ENCODE results near the gene CCRL2. TPM values are rescaled to one million over a fixed set of nuclear protein-coding genes. Genes with fewer than 3 reads are reported as not detected.
"Not testable (repeated sequence)": the region's sequence is repeated elsewhere in the genome, so short reads cannot be mapped to it uniquely, and the experiment has no call there.

Gene CCRL2
- total and polyA plus RNA-seq, 2 donors (not counting 1 experiment from before 2014, with no cell fraction given), result 0.33 to 3.7 TPM

DNA sequence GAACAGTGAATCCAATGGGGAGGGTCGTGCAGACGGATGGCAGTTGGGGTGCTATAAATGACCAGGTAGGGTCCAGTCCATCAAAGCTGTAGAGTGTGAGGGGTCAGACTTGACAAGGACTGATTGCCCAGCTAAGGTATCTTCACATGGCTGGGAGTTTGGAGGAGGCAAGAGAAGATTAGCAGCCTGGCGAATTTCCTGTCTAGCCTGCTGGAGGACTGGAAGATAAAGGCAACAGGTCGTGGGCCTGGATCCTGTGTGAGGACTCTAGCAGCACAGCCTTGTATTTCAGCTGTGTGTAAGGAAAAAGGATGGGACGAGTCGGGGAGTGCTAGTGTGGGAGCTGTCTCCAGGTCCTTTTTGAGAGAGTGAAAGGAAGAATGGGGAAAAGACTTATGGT, 17.8 kb upstream of the CCRL2 start:
- Histone ChIP-seq H3K4me2 (ENCODE audit: extremely low read depth, insufficient read depth, low read length) (no peak overlapping the region), H3K36me3 (ENCODE audit: control insufficient read depth, insufficient read depth, low read length) (no peaks in the 10 kb centered on the region), H4K20me1 (ENCODE audit: control insufficient read depth, extremely low read depth, insufficient read depth, low read length) (no peaks in the 10 kb centered on the region), H3K4me3 (replicated peaks in 1 of 4; ENCODE audit: control extremely low read depth in 1 of 4, insufficient read depth in 1 of 4, low read depth in 3 of 4, low read length in 4 of 4) (no peak overlapping the region), H3K79me2 (ENCODE audit: control insufficient read depth, insufficient read depth, low read length) (no peaks in the 10 kb centered on the region), H3K27ac (ENCODE audit: insufficient read depth, low read length) (no peak overlapping the region), H3K4me1 (ENCODE audit: control insufficient read depth, extremely low read depth, insufficient read depth, low read length) (no peaks in the 10 kb centered on the region), H3K9me3 (ENCODE audit: control insufficient read depth, insufficient read depth, low read depth, low read length) (no peaks in the 10 kb centered on the region), H3K27me3 (ENCODE audit: control insufficient read depth, insufficient read depth, low read length) (no peaks in the 10 kb centered on the region), H3K9ac (ENCODE audit: insufficient read depth, low read length) (no peak overlapping the region), H2AFZ (ENCODE audit: low read length) (no peak overlapping the region)
- TF ChIP-seq, protein P1, sequence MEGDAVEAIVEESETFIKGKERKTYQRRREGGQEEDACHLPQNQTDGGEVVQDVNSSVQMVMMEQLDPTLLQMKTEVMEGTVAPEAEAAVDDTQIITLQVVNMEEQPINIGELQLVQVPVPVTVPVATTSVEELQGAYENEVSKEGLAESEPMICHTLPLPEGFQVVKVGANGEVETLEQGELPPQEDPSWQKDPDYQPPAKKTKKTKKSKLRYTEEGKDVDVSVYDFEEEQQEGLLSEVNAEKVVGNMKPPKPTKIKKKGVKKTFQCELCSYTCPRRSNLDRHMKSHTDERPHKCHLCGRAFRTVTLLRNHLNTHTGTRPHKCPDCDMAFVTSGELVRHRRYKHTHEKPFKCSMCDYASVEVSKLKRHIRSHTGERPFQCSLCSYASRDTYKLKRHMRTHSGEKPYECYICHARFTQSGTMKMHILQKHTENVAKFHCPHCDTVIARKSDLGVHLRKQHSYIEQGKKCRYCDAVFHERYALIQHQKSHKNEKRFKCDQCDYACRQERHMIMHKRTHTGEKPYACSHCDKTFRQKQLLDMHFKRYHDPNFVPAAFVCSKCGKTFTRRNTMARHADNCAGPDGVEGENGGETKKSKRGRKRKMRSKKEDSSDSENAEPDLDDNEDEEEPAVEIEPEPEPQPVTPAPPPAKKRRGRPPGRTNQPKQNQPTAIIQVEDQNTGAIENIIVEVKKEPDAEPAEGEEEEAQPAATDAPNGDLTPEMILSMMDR (conservative IDR thresholded peaks at IDR 0.05 in 1 of 2, IDR thresholded peaks at IDR 0.05 in 1 of 2; ENCODE audit: low read depth in 1 of 2, low read length in 2 of 2), result no peak
- no peak for TF ChIP-seq EZH2 (IDR thresholded peaks at IDR 0.05; ENCODE audit: low read length, missing control alignments)
- DNase-seq (ENCODE audit: low read depth in 2 of 2), result no peak

- H3K27ac ChIP-seq (ENCODE audit: insufficient read depth, low read length); H3K27me3 ChIP-seq (ENCODE audit: control insufficient read depth, insufficient read depth, low read length); DNase-seq (ENCODE audit: low read depth in 2 of 2); H3K4me2 ChIP-seq (ENCODE audit: extremely low read depth, insufficient read depth, low read length); H3K36me3 ChIP-seq (ENCODE audit: control insufficient read depth, insufficient read depth, low read length); H3K9me3 ChIP-seq (ENCODE audit: control insufficient read depth, insufficient read depth, low read depth, low read length); H3K4me1 ChIP-seq (ENCODE audit: control insufficient read depth, extremely low read depth, insufficient read depth, low read length); H3K79me2 ChIP-seq (ENCODE audit: control insufficient read depth, insufficient read depth, low read length); H4K20me1 ChIP-seq (ENCODE audit: control insufficient read depth, extremely low read depth, insufficient read depth, low read length); H3K9ac ChIP-seq (ENCODE audit: insufficient read depth, low read length); H2AFZ ChIP-seq (ENCODE audit: low read length); H3K4me3 ChIP-seq (replicated peaks in 1 of 4; ENCODE audit: control extremely low read depth in 1 of 4, insufficient read depth in 1 of 4, low read depth in 3 of 4, low read length in 4 of 4): not testable (repeated sequence)
Observed at GRCh38 chr3:46391526-46391925, 15.5 kb upstream of the CCRL2 start.

DNA sequence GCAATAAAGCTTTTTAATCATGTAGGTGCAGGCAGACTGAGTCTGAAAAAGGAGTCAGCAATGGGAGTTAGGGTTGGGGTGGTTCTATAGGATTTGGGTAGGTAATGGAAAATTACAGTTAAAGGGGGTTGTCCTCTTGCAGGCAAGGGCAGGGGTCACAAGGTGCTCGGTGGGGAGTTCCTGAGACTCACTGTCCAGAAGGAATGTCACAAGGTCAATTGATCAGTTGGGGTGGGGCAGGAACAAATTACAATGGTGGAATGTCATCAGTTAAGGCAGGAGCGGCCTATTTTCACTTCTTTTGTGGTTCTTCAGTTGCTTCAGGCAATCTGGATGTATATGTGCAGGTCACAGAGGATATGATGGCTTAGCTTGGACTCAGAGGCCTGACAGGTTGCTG, 14.0 kb upstream of the CCRL2 start:
- no peak overlapping the region for H3K4me3 ChIP-seq (replicated peaks in 1 of 4; ENCODE audit: control extremely low read depth in 1 of 4, insufficient read depth in 1 of 4, low read depth in 3 of 4, low read length in 4 of 4)
- no peaks in the 10 kb centered on the region for H3K9me3 ChIP-seq (ENCODE audit: control insufficient read depth, insufficient read depth, low read depth, low read length)
- H3K4me2 ChIP-seq (ENCODE audit: extremely low read depth, insufficient read depth, low read length), result no peak overlapping the region
- H3K9ac ChIP-seq (ENCODE audit: insufficient read depth, low read length), result no peak overlapping the region
- no peak for TF ChIP-seq EZH2 (IDR thresholded peaks at IDR 0.05; ENCODE audit: low read length, missing control alignments)
- TF ChIP-seq, protein P1 (conservative IDR thresholded peaks at IDR 0.05 in 1 of 2, IDR thresholded peaks at IDR 0.05 in 1 of 2; ENCODE audit: low read depth in 1 of 2, low read length in 2 of 2), result no peak
- H3K79me2 ChIP-seq (ENCODE audit: control insufficient read depth, insufficient read depth, low read length), result no peaks in the 10 kb centered on the region
- no peaks in the 10 kb centered on the region for H3K27me3 ChIP-seq (ENCODE audit: control insufficient read depth, insufficient read depth, low read length)
- no peak for DNase-seq (ENCODE audit: low read depth in 2 of 2)
- no peak overlapping the region for H2AFZ ChIP-seq (ENCODE audit: low read length)
- no peaks in the 10 kb centered on the region for H4K20me1 ChIP-seq (ENCODE audit: control insufficient read depth, extremely low read depth, insufficient read depth, low read length)
- H3K36me3 ChIP-seq (ENCODE audit: control insufficient read depth, insufficient read depth, low read length), result no peaks in the 10 kb centered on the region
- no peaks in the 10 kb centered on the region for H3K4me1 ChIP-seq (ENCODE audit: control insufficient read depth, extremely low read depth, insufficient read depth, low read length)
- H3K27ac ChIP-seq (ENCODE audit: insufficient read depth, low read length), result no peak overlapping the region
